GM23338 (cell line): ENCODE results near the gene TMEM271. TPM values are rescaled to one million over a fixed set of nuclear protein-coding genes. Genes with fewer than 3 reads are reported as not detected.

Source experiments
- ATAC-seq: fragments of 200-7000 bp; cut with Tn5 transposase; 3 replicates; pipeline ENCODE4 v1.9.1; 2020
- DNase-seq: peaks from one replicate; pipeline ENCODE4 v3.0.0-alpha.2; 2015; ENCODE audit warnings: low spot score
- H2AFZ ChIP-seq: fragments of 200-600 bp; sonication (generic); 2 replicates; pipeline ENCODE4 v1.8.0; 2016; ENCODE audit warnings: antibody characterized with exemption, mild to moderate bottlenecking, moderate library complexity
- H3F3A ChIP-seq: fragments of 200-600 bp; sonication (generic); replicated peaks from 2 replicates; pipeline ENCODE4 v1.8.0; 2017; ENCODE audit warnings: antibody characterized with exemption, mixed run types, low read depth
- H3K27ac ChIP-seq: fragments of 200-600 bp; sonication (generic); 2 replicates; pipeline ENCODE4 v1.6.1; 2016; ENCODE audit warnings: low read depth
- H3K27me3 ChIP-seq: fragments of 200-600 bp; sonication (generic); 2 replicates; pipeline ENCODE4 v1.8.0; 2016; ENCODE audit warnings: mild to moderate bottlenecking, mixed run types, moderate library complexity; ENCODE audit not compliant: insufficient read depth
- H3K36me3 ChIP-seq: fragments of 200-600 bp; sonication (generic); 2 replicates; pipeline ENCODE4 v1.8.0; 2016; ENCODE audit warnings: mild to moderate bottlenecking; ENCODE audit not compliant: insufficient read depth
- H3K4me1 ChIP-seq: fragments of 200-600 bp; sonication (generic); 2 replicates; pipeline ENCODE4 v1.8.0; 2016; ENCODE audit warnings: mild to moderate bottlenecking, moderate library complexity; ENCODE audit not compliant: insufficient read depth
- H3K4me2 ChIP-seq: fragments of 200-600 bp; sonication (generic); 2 replicates; pipeline ENCODE4 v1.7.1; 2017; ENCODE audit warnings: mixed run types
- H3K4me3 ChIP-seq: fragments of 200-600 bp; sonication (generic); 2 replicates; pipeline ENCODE4 v1.6.1; 2016; ENCODE audit warnings: mixed run types
- H3K79me2 ChIP-seq: fragments of 200-600 bp; sonication (generic); replicated peaks from 2 replicates; pipeline ENCODE4 v1.8.0; 2017; ENCODE audit warnings: mild to moderate bottlenecking; ENCODE audit not compliant: insufficient read depth
- H3K9me2 ChIP-seq: fragments of 200-600 bp; sonication (generic); 2 replicates; pipeline ENCODE4 v1.8.0; 2017; ENCODE audit not compliant: insufficient read depth
- H4K20me1 ChIP-seq: fragments of 200-600 bp; sonication (generic); replicated peaks from 2 replicates; pipeline ENCODE4 v1.8.0; 2017; ENCODE audit warnings: mild to moderate bottlenecking; ENCODE audit not compliant: insufficient read depth
- H3K27ac Mint-ChIP-seq: 2 replicates; pipeline ENCODE4 v1.8.0; 2020; ENCODE audit warnings: inconsistent platforms, mild to moderate bottlenecking, moderate library complexity, mixed read lengths
- H3K27me3 Mint-ChIP-seq: 3 replicates; pipeline ENCODE4 v1.8.0; 2022; ENCODE audit warnings: low read depth, mild to moderate bottlenecking, moderate library complexity, mixed read lengths, inconsistent platforms; ENCODE audit not compliant: insufficient read depth, poor library complexity
- H3K36me3 Mint-ChIP-seq: 3 replicates; pipeline ENCODE4 v1.8.0; 2021; ENCODE audit warnings: low read depth, mild to moderate bottlenecking, inconsistent platforms, moderate library complexity, mixed read lengths
- H3K4me1 Mint-ChIP-seq: 3 replicates; pipeline ENCODE4 v1.8.0; 2020; ENCODE audit warnings: mild to moderate bottlenecking, inconsistent platforms, mixed read lengths
- H3K4me3 Mint-ChIP-seq: 3 replicates; pipeline ENCODE4 v1.8.0; 2021; ENCODE audit warnings: moderate library complexity, mild to moderate bottlenecking, inconsistent platforms, mixed read lengths
- H3K9me3 Mint-ChIP-seq: 3 replicates; pipeline ENCODE4 v1.8.0; 2020; ENCODE audit warnings: moderate library complexity, mild to moderate bottlenecking, inconsistent platforms, mixed read lengths
- CREB1 ChIP-seq: fragments of 250-450 bp; sonication (Bioruptor Pico); IDR thresholded peaks from 2 replicates; pipeline ENCODE4 v1.5.0; 2020; ENCODE audit warnings: low read depth, mild to moderate bottlenecking, moderate library complexity
- CTCF ChIP-seq, 2 experiments: fragments of 200-600 bp in 1 of 2; sonication (generic) in 1 of 2; conservative IDR thresholded peaks; 2 replicates each; pipeline versions ENCODE4 v1.5.1 to v1.6.1; 2016 to 2017; ENCODE audit warnings: antibody characterized with exemption in 2 of 2, low read depth in 2 of 2, mild to moderate bottlenecking in 2 of 2, moderate library complexity in 1 of 2
- ETS1 ChIP-seq: IDR thresholded peaks from 2 replicates; pipeline ENCODE4 v1.6.1; 2016; ENCODE audit warnings: antibody characterized with exemption
- EZH2 ChIP-seq: fragments of 200-600 bp; sonication (generic); IDR thresholded peaks from one replicate; pipeline ENCODE4 v1.8.0; 2017; ENCODE audit warnings: antibody characterized with exemption, mild to moderate bottlenecking, low read depth; ENCODE audit not compliant: unreplicated experiment
- EZH2phosphoT487 ChIP-seq: fragments of 200-600 bp; sonication (generic); IDR thresholded peaks from one replicate; pipeline ENCODE4 v1.8.1; 2018; ENCODE audit warnings: antibody characterized with exemption; ENCODE audit not compliant: unreplicated experiment
- JUNB ChIP-seq: IDR thresholded peaks from one replicate; pipeline ENCODE4 v1.6.1; 2016; ENCODE audit warnings: antibody characterized with exemption; ENCODE audit not compliant: unreplicated experiment
- NANOG ChIP-seq: IDR thresholded peaks from 2 replicates; pipeline ENCODE4 v1.6.1; 2016; ENCODE audit warnings: antibody characterized with exemption, borderline replicate concordance
- POLR2AphosphoS5 ChIP-seq: IDR thresholded peaks from 2 replicates; pipeline ENCODE4 v1.6.1; 2016; ENCODE audit warnings: antibody characterized with exemption, low read depth
- REST ChIP-seq: IDR thresholded peaks from one replicate; pipeline ENCODE4 v1.6.1; 2018; ENCODE audit warnings: antibody characterized with exemption; ENCODE audit not compliant: unreplicated experiment
- STAT1 ChIP-seq: IDR thresholded peaks from one replicate; pipeline ENCODE4 v1.6.1; 2016; ENCODE audit warnings: antibody characterized with exemption; ENCODE audit not compliant: unreplicated experiment
- ZNF114 ChIP-seq: fragments of 250-450 bp; sonication (Bioruptor Pico); IDR thresholded peaks from 2 replicates; pipeline ENCODE4 v1.5.0; 2020; ENCODE audit warnings: mild to moderate bottlenecking, moderate library complexity
- ZNF331 ChIP-seq: fragments of 250-450 bp; sonication (Bioruptor Pico); IDR thresholded peaks from 2 replicates; pipeline ENCODE4 v1.5.0; 2020; ENCODE audit warnings: low read depth, mild to moderate bottlenecking, moderate library complexity
- ZNF462 ChIP-seq: fragments of 250-450 bp; sonication (Bioruptor Pico); IDR thresholded peaks from 2 replicates; pipeline ENCODE4 v1.5.0; 2020; ENCODE audit warnings: mild to moderate bottlenecking, moderate library complexity
- polyA plus RNA-seq: library from polyadenylated mRNA; unstranded; fragments of >200 nt; fragmentation: Nextera tagmentation; extraction: Ambion mirVana; gene quantifications from 2 replicates; pipeline ENCODE4 v1.2.1, GENCODE V29; 2016
- total RNA-seq: library from RNA; depleted of rRNA; stranded (reverse); fragments of >200 nt; shearing (Covaris generic); gene quantifications from 2 replicates; pipeline ENCODE4 v1.2.3, GENCODE V29; 2014

TMEM271 gene
- total and polyA plus RNA-seq, 2 experiments from 2014 or later, result 0.11 TPM; not detected in 1

- Histone ChIP-seq H3K79me2 (no peaks in the 10 kb centered on the region), H3K4me2 (no peak overlapping the region), H3K36me3 (no peaks in the 10 kb centered on the region), H3K9me2 (no peaks in the 10 kb centered on the region), H2AFZ (no peak overlapping the region), H3K4me3 (no peak overlapping the region), H3K27me3 (no peaks in the 10 kb centered on the region), H3K4me1 (no peaks in the 10 kb centered on the region; the same call in 1 of the 2 replicates), H4K20me1 (no peaks in the 10 kb centered on the region), H3F3A (no peaks in the 10 kb centered on the region), H3K27ac (no peak overlapping the region)
- Mint-ChIP-seq H3K4me1 (peaks cover 6% of the 10 kb centered on the region), H3K27me3 (peaks cover 5% of the 10 kb centered on the region), H3K27ac (no peak overlapping the region), H3K36me3 (no peaks in the 10 kb centered on the region), H3K9me3 (no peaks in the 10 kb centered on the region), H3K4me3 (no peak overlapping the region; the same call in 2 of the 3 replicates)
- TF ChIP-seq NANOG (no peak), STAT1 (no peak), POLR2AphosphoS5 (no peak), ZNF331 (CRISPR knock-in tag) (no peak), ZNF462 (CRISPR knock-in tag) (no peak), CTCF (conservative IDR thresholded peaks at IDR 0.05; ENCODE audit: low read depth in 2 of 2) (no peak), JUNB (no peak), EZH2 (no peak), ZNF114 (CRISPR knock-in tag) (no peak), REST (no peak), ETS1 (no peak), EZH2phosphoT487 (no peak), CREB1 (no peak)
- ATAC-seq (no peak), DNase-seq (no peak)
Measured at GRCh38 chr4:620201-620600, 44.1 kb upstream of the TMEM271 start.
